ENCODE measurements around the gene C6orf52.

GRCh38 chr6:10662742-10663141 lies 31.7 kb downstream of the C6orf52 start:
- no peak for TF ChIP-seq POLR2A (IDR thresholded peaks at IDR 0.05)
- TF ChIP-seq, protein P1, sequence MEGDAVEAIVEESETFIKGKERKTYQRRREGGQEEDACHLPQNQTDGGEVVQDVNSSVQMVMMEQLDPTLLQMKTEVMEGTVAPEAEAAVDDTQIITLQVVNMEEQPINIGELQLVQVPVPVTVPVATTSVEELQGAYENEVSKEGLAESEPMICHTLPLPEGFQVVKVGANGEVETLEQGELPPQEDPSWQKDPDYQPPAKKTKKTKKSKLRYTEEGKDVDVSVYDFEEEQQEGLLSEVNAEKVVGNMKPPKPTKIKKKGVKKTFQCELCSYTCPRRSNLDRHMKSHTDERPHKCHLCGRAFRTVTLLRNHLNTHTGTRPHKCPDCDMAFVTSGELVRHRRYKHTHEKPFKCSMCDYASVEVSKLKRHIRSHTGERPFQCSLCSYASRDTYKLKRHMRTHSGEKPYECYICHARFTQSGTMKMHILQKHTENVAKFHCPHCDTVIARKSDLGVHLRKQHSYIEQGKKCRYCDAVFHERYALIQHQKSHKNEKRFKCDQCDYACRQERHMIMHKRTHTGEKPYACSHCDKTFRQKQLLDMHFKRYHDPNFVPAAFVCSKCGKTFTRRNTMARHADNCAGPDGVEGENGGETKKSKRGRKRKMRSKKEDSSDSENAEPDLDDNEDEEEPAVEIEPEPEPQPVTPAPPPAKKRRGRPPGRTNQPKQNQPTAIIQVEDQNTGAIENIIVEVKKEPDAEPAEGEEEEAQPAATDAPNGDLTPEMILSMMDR (IDR thresholded peaks at IDR 0.05), result no peak

Data from ovary (tissue), 3 donors.